Activated CD8-positive, alpha-beta memory T cell treated with anti-CD3 and anti-CD28 coated beads, Interleukin-2, amount 50 U/mL, for 4 hours (primary cell): ENCODE results near the gene LAMA2.

Experiments
- DNase-seq: peaks from one replicate; pipeline ENCODE4 v3.0.0-alpha.2; 2020

LAMA2 gene

DNA sequence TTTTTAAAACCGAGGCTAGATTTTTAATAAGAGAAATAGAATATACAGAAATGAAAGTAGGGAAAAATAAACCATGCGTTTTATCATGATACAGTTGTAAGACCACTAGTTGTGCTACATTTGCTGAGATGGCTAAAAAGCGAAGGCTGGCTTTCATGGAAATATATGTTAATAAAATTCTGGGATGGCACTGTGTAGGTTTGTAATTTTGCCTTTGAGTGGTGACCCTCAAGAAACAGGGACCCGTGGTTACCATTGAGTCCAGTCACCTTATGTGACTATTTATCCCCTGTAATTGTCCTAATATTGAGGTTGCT lies 593.3 kb downstream of the LAMA2 start:
- no peak for DNase-seq

GRCh38 chr6:129476810-129477209 lies 593.9 kb downstream of the LAMA2 start:
- DNase-seq, result no peak

DNA sequence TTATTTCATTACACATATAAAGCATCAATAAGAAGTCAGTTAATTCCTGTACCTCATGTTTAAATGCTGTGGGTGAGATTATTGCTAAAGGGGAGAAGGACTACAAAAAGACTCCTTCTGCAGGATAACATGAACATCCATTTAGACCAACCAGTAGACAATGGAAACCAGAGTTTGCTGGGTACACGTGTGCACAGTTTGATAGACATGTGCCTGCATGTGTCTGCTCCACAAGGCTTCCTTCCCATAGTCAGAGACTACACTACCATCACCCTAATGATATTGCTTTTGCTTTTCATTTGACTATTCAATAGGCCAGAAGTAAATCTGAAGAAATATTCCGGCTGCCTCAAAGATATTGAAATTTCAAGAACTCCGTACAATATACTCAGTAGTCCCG lies 595.4 kb downstream of the LAMA2 start:
- no peak for DNase-seq

- DNase-seq, result no peak
These were observed 598.8 kb downstream of the LAMA2 start for GRCh38 chr6:129481706-129482105.

GRCh38 chr6:129485746-129486145 lies 602.8 kb downstream of the LAMA2 start:
- DNase-seq, result no peak

DNA sequence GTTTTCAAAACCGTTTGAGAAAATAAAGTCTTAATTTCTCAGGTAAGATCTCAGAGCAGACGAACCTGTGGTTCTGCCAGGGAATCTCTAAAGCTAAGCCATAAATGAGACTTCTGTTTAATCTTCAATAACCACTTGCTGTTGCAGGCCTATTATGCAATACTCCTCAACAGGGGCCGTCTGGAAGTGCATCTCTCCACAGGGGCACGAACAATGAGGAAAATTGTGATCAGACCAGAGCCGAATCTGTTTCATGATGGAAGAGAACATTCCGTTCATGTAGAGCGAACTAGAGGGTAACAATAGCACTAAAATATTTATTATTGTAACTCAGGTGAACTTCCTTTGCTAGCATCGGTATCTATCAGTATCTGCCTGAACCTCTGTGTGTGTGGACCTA lies 603.4 kb downstream of the LAMA2 start:
- DNase-seq, result no peak

DNA sequence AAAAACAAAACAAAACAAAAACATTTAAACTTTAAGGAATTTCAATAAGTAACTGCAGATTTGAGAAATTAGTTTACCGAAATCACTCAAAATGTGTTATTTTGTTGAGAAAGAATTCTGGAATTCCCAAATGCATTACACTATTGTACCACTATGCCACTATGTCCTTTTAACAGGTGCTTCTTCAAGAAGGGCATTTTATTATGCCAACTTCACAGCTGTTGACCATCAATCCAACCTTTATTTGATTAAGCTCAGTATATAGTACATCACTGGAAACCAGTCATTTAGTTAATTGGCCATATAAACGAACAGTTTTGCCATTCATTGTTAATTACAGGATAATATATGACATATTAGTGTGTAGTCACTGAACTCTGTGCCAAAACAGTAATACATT lies 605.4 kb downstream of the LAMA2 start:
- no peak for DNase-seq

DNA sequence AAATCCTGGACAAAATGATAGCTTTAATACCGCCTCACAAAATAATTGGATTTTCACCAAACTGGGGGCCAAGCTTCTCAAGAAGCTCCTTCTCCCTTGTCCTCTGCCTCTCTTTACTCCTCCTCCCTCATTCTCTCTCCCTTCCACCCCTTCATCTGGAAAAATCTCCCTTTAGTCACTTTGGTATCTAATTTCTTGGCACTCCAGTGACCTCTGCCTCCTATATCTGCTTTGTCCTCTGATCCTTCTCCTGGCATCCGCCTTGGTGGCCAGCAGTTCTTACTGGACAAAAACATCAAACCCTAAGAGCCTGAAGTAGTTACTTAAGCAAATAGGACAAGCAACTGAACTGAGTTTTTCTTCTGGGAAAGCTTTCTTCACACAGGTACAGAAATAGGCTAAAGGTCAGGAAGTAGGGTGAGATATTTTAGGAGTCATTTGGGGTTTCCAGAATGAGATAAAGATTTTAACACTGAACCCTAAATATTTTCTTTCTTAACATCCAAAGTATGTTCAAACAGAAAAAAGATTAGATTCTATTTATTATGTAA lies 606.4 kb downstream of the LAMA2 start:
- DNase-seq, result no peak

DNA sequence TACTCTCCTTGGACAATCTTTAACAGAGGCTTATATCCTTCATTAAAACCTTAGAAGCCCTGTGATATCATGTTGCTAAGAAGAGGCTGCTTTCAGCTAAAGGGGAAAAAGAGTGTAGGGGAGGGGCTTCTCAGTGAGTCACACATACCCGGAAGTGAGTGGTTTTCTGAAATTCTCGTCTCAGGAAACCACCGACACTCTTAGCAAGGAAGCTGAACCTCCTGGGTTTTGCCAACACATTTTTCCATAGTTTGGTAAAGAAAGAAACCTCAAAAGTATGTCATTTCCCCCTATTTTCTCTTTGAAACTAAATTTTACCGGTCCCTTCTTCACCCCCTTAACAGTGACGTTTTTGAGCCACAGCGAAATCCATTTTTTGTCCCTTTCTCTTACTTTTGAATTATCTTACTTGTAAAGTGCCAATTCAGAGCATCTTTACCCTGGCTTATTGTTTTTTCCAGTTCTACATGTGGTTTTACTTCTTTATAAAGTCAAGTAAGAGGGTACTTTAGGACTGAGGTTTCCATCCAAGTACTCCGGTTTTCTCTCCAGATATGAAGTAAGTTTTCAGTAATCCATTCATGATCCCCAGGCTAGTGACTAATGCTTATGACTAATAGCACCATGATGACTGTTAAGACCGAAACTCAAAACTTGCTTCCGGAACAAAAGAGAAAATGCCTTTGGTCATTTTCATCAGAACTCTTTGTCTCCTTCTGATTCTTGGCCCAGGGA lies 607.8 kb downstream of the LAMA2 start:
- DNase-seq, result peak; percentile 63

- DNase-seq, result no peak
These were observed 608.5 kb downstream of the LAMA2 start for GRCh38 chr6:129491436-129491835.

DNA sequence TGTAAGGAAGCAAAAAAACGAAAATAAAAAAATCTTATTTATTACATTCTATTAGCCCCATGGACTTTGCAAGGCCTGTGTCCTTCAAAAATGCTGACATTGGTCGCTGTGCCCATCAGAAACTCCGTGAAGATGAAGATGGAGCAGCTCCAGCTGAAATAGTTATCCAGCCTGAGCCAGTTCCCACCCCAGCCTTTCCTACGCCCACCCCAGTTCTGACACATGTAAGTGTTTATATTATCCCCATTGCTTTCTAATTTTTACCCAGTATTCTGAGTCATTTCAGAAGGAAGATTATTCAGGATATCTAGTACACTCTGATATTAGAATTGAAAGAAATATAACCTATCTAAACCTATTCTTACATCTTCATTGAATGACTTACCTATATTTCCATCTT lies 609.3 kb downstream of the LAMA2 start:
- DNase-seq, result no peak

DNA sequence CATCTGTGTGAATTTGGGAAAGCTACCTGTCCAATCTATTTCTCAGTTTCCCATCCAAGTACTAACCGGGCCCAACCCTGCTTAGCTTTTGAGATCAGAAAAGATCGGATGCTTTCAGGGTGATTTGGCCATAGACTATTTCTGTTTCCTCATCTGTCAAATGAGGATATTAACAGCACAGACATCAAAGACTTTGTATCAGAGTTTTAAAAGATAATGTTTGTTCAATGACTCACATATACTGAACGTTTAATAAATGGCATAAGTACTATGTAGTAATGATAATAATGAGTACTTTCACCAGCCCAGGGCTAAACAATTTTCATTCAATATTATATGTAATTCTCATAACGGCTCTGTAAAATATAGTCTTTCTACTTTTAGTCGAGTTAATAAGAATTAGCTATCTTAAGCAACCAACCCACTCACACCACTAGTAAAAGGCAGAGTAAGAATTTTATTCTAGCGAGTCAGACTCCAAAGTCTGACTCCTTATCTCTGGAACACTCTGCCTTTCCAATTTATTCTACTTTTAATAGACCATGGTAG lies 610.5 kb downstream of the LAMA2 start:
- no peak for DNase-seq

DNA sequence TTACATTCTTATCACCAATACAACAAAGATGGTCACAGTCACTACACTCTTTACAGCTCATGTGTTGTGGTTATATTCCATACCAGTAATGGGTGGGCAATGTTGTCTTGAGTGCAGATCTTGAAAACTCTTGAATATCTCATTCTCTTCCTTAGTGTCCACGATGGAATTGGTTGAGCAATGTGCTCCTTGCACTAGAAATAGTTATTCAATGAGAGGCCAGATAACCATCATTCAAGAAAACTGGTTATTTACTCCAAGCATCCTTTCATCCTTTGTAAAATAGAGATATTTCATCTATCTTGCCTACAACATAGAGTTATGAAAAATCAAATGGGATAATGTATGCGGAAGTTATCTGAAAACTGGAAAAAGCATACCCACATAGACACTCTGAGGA lies 611.2 kb downstream of the LAMA2 start:
- no peak for DNase-seq

- no peak for DNase-seq
These were observed 611.6 kb downstream of the LAMA2 start for GRCh38 chr6:129494586-129494985.

DNA sequence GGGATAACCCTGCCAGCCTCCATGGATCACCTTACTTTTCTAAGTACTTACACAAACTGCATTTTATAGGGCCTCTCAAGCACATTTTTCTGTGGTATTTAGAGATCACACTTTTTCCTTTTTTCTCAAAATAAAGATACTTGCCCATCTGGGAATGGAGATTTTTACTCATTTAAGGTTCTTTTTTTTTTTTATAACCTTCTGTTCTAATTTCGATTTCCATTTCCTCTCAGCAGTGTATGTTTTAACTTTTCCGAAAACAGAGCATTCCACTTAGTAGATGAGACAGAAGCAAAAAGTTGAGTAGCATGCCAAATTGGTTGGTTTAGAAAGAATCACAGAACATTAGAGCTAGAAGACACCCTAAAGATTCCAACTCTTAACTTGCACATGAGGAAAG lies 612.7 kb downstream of the LAMA2 start:
- DNase-seq, result no peak

- DNase-seq, result no peak
These were observed 614.8 kb downstream of the LAMA2 start for GRCh38 chr6:129497481-129498441.

DNA sequence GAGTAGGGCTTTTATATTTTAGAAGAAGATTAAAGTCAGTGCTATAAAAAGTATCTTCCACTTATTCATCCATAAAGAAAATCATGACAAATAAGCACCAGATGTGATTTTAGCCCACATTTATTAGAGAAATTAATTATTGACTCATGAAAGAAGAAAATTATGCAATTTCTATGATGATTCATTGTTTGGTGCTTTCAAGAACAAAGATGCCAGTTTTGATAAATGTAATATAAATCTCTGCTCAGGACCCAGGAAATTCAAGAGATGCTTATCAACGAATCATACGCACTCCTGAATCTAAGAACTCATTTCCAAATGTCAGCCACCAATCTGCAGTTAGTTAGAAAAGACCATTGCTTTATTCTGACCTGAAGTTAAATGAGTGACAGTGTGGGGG lies 615.6 kb downstream of the LAMA2 start:
- DNase-seq, result no peak

- no peak for DNase-seq
These were observed 616.3 kb downstream of the LAMA2 start for GRCh38 chr6:129498950-129499842.

- no peak for DNase-seq
These were observed 616.9 kb downstream of the LAMA2 start for GRCh38 chr6:129499843-129500219.

DNA sequence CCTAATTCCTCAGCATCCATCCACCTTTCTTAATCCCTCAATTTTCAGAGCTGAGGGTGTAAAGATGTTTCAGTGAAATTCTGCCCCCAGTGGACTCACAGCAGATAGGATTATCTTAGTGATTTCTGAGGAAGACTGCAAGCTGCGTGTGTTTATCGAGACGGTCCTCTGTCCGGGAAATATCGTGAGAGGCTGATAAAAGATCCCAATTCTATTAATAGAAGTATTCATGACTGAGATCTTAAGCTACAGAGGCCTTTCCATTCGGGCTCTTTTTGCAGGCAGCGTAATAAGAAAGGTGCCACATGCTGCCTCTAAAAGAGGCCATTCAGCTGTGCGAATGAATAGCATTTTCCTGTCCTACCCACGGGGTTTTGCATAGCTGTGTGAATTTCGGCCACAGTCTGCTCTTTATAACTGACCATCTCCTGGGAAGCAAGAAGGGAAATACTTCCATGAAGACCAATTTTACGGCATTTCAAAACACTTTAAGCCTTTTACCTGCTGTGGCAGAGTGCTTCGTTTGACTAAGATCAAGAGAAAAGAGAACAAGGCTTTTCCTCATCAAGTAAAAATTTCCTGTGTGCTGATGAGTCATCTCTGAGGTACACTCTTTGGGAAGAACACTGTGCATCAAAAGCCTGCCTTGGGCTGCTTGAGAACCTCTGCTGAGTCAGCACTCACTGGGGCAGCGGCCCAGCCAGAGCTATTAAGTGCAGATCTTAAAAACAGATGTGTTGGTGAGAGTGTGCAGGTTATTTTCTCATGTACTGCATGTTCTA lies 618.2 kb downstream of the LAMA2 start:
- DNase-seq, result peak; percentile 35

DNA sequence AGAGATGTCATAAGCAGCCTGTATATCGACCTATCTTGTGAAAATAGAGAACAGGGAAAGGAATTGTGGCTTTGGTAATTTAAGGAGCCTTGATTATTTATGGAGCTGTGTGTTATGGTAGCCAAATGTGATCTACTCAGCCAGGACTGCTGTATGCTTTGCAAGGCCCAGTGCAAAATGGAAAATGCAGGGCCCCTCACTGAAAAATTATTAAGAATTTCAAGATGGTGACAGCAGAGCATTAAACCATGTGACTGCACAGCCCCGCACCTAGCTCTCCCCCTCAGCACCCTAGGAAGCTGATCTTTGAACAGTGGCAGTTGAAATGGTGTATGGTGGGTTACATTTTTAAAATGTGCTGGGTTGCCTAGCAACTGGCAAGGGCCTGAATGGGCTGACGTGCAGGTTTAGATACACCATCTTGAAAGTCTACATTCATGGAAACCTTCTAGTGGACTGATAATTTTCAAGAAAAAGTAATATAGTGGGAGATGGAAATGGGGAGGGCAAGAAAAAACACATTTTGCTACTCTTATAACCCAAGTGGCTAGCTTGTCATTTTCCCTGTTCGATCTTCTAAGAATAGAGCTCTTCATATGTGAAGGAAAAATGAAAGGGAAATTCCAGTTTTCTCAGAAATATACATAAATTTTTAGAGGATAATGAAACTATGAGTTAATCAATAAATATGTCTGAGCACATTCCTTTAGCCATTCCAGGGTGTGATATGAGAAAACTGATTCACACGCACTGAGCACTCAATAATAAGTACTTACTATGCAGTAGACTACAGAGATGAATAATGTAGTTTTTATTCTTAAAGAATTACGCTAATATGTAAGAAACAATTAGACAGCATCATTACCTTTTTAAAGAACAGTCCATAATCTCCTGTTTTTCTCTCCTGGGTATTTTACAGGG lies 619.1 kb downstream of the LAMA2 start:
- DNase-seq, result no peak
